ENCODE data around the gene SMC1B. TPM values are rescaled to one million over a fixed set of nuclear protein-coding genes. Genes with fewer than 3 reads are reported as not detected.
"Not testable (repeated sequence)": the region's sequence is repeated elsewhere in the genome, so short reads cannot be mapped to it uniquely, and the experiment has no call there.

SMC1B gene
- total RNA-seq, 4 donors from 2014 or later = 0.13 TPM; not detected in 3

GRCh38 chr22:45436871-45437517, 23.6 kb upstream of the SMC1B start:
- 94% methylated on average over 7 of the region's 34 CpGs for WGBS
- H3K36me3 ChIP-seq; DNase-seq (ENCODE audit: extremely low spot score); H3K27ac ChIP-seq (replicated peaks in 1 of 4); intact Hi-C loops (cut with DNase I); H3K4me3 ChIP-seq; H3K9me3 ChIP-seq; H3K27me3 ChIP-seq: not testable (repeated sequence)
- peak in 1 of 3 experiments; percentile 14 for TF ChIP-seq CTCF (IDR thresholded peaks at IDR 0.05)
- H3K4me1 ChIP-seq = peaks cover 6 to 23% (median 16%) of the 10 kb centered on the region in 4 donors

- WGBS = 4% methylated on average over 20 of the region's 20 CpGs
These were observed 22.2 kb upstream of the SMC1B start for GRCh38 chr22:45435544-45436139.

DNA sequence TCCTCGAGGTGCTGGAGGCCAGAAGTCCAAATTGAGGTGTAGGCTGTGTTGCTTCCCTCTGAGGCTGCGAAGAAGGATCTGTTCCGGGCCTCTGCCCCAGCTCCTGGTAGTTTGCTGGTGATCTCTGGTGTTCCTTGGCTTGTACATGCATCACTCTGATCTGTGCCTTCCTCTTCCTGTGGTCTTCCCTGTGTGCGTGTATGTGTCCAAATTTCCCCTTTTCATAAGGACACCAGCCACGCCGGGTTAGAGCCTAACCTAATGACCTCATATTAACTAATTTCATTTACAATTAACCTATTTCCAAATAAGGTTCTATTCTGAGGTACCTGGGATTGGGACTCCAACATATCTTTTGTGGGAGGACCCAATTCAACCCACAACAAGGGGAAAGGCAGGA, 21.6 kb upstream of the SMC1B start:
- intact Hi-C loops (cut with DNase I) = loop anchor here (1.0 kb wide), 1 partner anchor 167 kb away; no protein-coding TSS in a partner anchor
- H3K4me1 ChIP-seq = peaks cover 5 to 12% (median 8%) of the 10 kb centered on the region in 4 donors

More at GRCh38 chr22:45435544-45436139, 22.2 kb upstream of the SMC1B start:
- Histone ChIP-seq H3K27ac (replicated peaks in 1 of 4) (peak overlapping the region; percentile 60 to 81 (median 61)), H3K27me3 (no peaks in the 10 kb centered on the region), H3K36me3 (no peaks in the 10 kb centered on the region), H3K4me1 (peaks cover 5 to 13% (median 8%) of the 10 kb centered on the region in 4 donors), H3K4me3 (peak overlapping the region in 3 of 4 donors; percentile 19 to 42 (median 30)), H3K9me3 (no peaks in the 10 kb centered on the region)
- intact Hi-C loops (cut with DNase I) = loop anchor here (1.0 kb wide), 1 partner anchor 167 kb away; no protein-coding TSS in a partner anchor
- DNase-seq (ENCODE audit: extremely low spot score) = peak; percentile 96
- TF ChIP-seq POLR2AphosphoS5 (IDR thresholded peaks at IDR 0.05) = peak; percentile 57 to 82
- TF ChIP-seq CTCF (IDR thresholded peaks at IDR 0.05) = peak; percentile 96 to 98 (median 97)
- TF ChIP-seq EP300 (IDR thresholded peaks at IDR 0.05) = no peak

GRCh38 chr22:45430871-45431270, 17.5 kb upstream of the SMC1B start:
- Histone ChIP-seq H3K27me3 (peaks cover 0 to 12% (median 0%) of the 10 kb centered on the region in 4 donors), H3K36me3 (no peaks in the 10 kb centered on the region), H3K27ac (replicated peaks in 1 of 4) (no peak overlapping the region), H3K4me3 (no peak overlapping the region), H3K9me3 (no peaks in the 10 kb centered on the region), H3K4me1 (peaks cover 5 to 9% (median 7%) of the 10 kb centered on the region in 4 donors)
- WGBS = 90% methylated on average over 18 of the region's 19 CpGs
- DNase-seq (ENCODE audit: extremely low spot score) = no peak
- TF ChIP-seq POLR2A (IDR thresholded peaks at IDR 0.05; ENCODE audit: low read depth) = no peak
- TF ChIP-seq EP300 (IDR thresholded peaks at IDR 0.05) = no peak
- no peak for TF ChIP-seq CTCF (IDR thresholded peaks at IDR 0.05)
- TF ChIP-seq POLR2AphosphoS5 (IDR thresholded peaks at IDR 0.05) = no peak
- intact Hi-C loops (cut with DNase I) = no loop called here

More for the DNA sequence above, 21.6 kb upstream of the SMC1B start:
- no peak for DNase-seq (ENCODE audit: extremely low spot score)
- Histone ChIP-seq H3K27me3 (no peaks in the 10 kb centered on the region), H3K9me3 (no peaks in the 10 kb centered on the region), H3K27ac (replicated peaks in 1 of 4) (peak overlapping the region; percentile 60 to 81 (median 61)), H3K36me3 (no peaks in the 10 kb centered on the region), H3K4me3 (no peak overlapping the region)
- 87% methylated on average over 6 of the region's 6 CpGs for WGBS
- TF ChIP-seq CTCF (IDR thresholded peaks at IDR 0.05) (no peak), POLR2AphosphoS5 (IDR thresholded peaks at IDR 0.05) (no peak), EP300 (IDR thresholded peaks at IDR 0.05) (no peak), POLR2A (IDR thresholded peaks at IDR 0.05; ENCODE audit: low read depth) (no peak)

Data from esophagus muscularis mucosa (tissue), 4 donors.